ENCODE data around the gene RTP4. TPM values are rescaled to one million over a fixed set of nuclear protein-coding genes. Genes with fewer than 3 reads are reported as not detected.

RTP4 gene
- total and polyA plus RNA-seq, 2 of the 8 experiments (the other 6 are each of a cell fraction or from before 2014, with no cell fraction given): not detected

- Histone ChIP-seq H3K23me2 (ENCODE audit: low read depth, low read length) (no peaks in the 10 kb centered on the region), H2BK5ac (ENCODE audit: low read depth, low read length) (no peak overlapping the region), H3K4me3 (ENCODE audit: extremely low read depth in 1 of 4, insufficient read depth in 2 of 4, low read depth in 3 of 4, low read length in 4 of 4) (no peak overlapping the region), H3K56ac (replicated peaks; ENCODE audit: insufficient read length, low read depth, low read length) (no peak overlapping the region), H4K8ac (ENCODE audit: extremely low read depth, insufficient read depth, low read length) (no peak overlapping the region), H2AFZ (ENCODE audit: low read length) (no peak overlapping the region), H3K9me3 (ENCODE audit: insufficient read depth in 2 of 2, low read depth in 1 of 2, low read length in 1 of 2) (no peaks in the 10 kb centered on the region), H3K4me1 (replicated peaks in 1 of 4; ENCODE audit: control insufficient read depth in 3 of 4, insufficient read depth in 4 of 4, low read length in 3 of 4) (no peaks in the 10 kb centered on the region), H4K5ac (ENCODE audit: insufficient read length, low read depth, low read length) (no peak overlapping the region), H4K91ac (replicated peaks; ENCODE audit: insufficient read length, low read length) (no peak overlapping the region), H2BK15ac (ENCODE audit: low read length) (no peak overlapping the region), H3K4me2 (ENCODE audit: insufficient read depth in 1 of 2, low read depth in 2 of 2, low read length in 2 of 2) (no peak overlapping the region), H3K18ac (ENCODE audit: extremely low read depth, low read length) (no peak overlapping the region), H3K14ac (ENCODE audit: insufficient read length) (no peak overlapping the region), H4K20me1 (replicated peaks in 1 of 2; ENCODE audit: control insufficient read depth in 1 of 2, insufficient read depth in 2 of 2, low read length in 2 of 2) (no peaks in the 10 kb centered on the region), H3K9ac (replicated peaks in 1 of 4; ENCODE audit: extremely low read depth in 1 of 4, low read depth in 3 of 4, low read length in 3 of 4) (no peak overlapping the region), H2BK12ac (ENCODE audit: low read depth, low read length) (no peak overlapping the region), H3K4ac (replicated peaks; ENCODE audit: insufficient read length, low read depth, low read length) (no peak overlapping the region), H2AK5ac (ENCODE audit: low read depth, low read length) (no peak overlapping the region), H3K27ac (ENCODE audit: low read depth, low read length) (no peak overlapping the region), H3K27me3 (replicated peaks in 1 of 4; ENCODE audit: control insufficient read depth in 3 of 4, extremely low read depth in 1 of 4, insufficient read depth in 3 of 4, low read length in 3 of 4) (no peaks in the 10 kb centered on the region), H3K79me2 (ENCODE audit: control insufficient read depth in 1 of 2, insufficient read depth in 2 of 2, low read length in 2 of 2) (no peaks in the 10 kb centered on the region), H3K23ac (ENCODE audit: insufficient read length) (no peak overlapping the region), H2BK20ac (ENCODE audit: low read length) (no peak overlapping the region), H3K36me3 (ENCODE audit: control insufficient read depth in 2 of 4, insufficient read depth in 4 of 4, low read length in 3 of 4) (no peaks in the 10 kb centered on the region), H3K79me1 (ENCODE audit: low read depth, low read length) (no peaks in the 10 kb centered on the region), H2BK120ac (replicated peaks; ENCODE audit: low read depth, low read length) (no peak overlapping the region)
- ChIA-PET POLR2A (ENCODE audit: partially characterized antibody) (no interaction called here), CTCF (ENCODE audit: partially characterized antibody) (no interaction called here)
- FAIRE-seq: no peak
- WGBS, 2 experiments (ENCODE audit: extremely low coverage in 1 of 2, insufficient coverage in 1 of 2, insufficient read length in 1 of 2, insufficient replicate concordance in 2 of 2, low coverage in 1 of 2, low lambda C conversion rate in 2 of 2, missing lambda C conversion rate in 1 of 2): 90% methylated on average over 4 of the region's 4 CpGs; no CpG with 5 or more reads in 1 of the 2 experiments
- no peak for DNase-seq (ENCODE audit: low read depth in 1 of 2, low spot score in 2 of 2)
- TF ChIP-seq TAF7 (optimal IDR thresholded peaks at IDR 0.05; ENCODE audit: borderline replicate concordance, low read depth, low read length) (no peak), TAF1 (IDR thresholded peaks at IDR 0.05; ENCODE audit: low read depth, low read length) (no peak), SP4 (IDR thresholded peaks at IDR 0.05; ENCODE audit: low read length) (no peak), GTF2F1 (IDR thresholded peaks at IDR 0.05; ENCODE audit: borderline replicate concordance, low read depth, low read length) (no peak)
Observed at GRCh38 chr3:187401856-187402255, 33.7 kb downstream of the RTP4 start.
